H1 (cell line): Measurements from ENCODE around the gene ARID5B. TPM values are rescaled to one million over a fixed set of nuclear protein-coding genes. Genes with fewer than 3 reads are reported as not detected.

Source experiments
- ASH2L ChIP-seq: fragments of 200-600, 300-600 bp; sonication (generic); IDR thresholded peaks from one replicate; pipeline ENCODE4 v1.7.1; 2017; ENCODE audit warnings: low read length
- CBX5 ChIP-seq: fragments of 300-800, 300-1000 bp; sonication (generic); IDR thresholded peaks from 2 replicates; pipeline ENCODE4 v1.7.1; 2016; ENCODE audit warnings: antibody characterized with exemption, low read length, low read depth
- CEBPB ChIP-seq: IDR thresholded peaks from 2 replicates; pipeline ENCODE4 v1.6.1; 2012; ENCODE audit warnings: low read depth, low read length
- EGR1 ChIP-seq: IDR thresholded peaks from 2 replicates; pipeline ENCODE4 v1.6.1; 2011; ENCODE audit warnings: low read depth, low read length, borderline replicate concordance
- KDM4A ChIP-seq: IDR thresholded peaks from one replicate; pipeline ENCODE4 v1.7.1; 2012; ENCODE audit warnings: low read depth, mild to moderate bottlenecking, moderate library complexity, low read length, inconsistent platforms; ENCODE audit not compliant: severe bottlenecking
- RFX5 ChIP-seq: IDR thresholded peaks from 2 replicates; pipeline ENCODE4 v1.6.1; 2011; ENCODE audit warnings: low read depth, low read length, improper control_type of control experiment, borderline replicate concordance
- polyA plus RNA-seq, 7 experiments: library from polyadenylated mRNA; depleted of rRNA in 3 of 7; stranded (reverse) in 5 of 7; unstranded in 2 of 7; fragments of >200 nt in 5 of 7; fragments of 200-250 nt in 2 of 7; gene quantifications; 1 replicate in 5 of 7; 2 replicates in 1 of 7; 4 replicates in 1 of 7; pipeline versions ENCODE4 v1.2.1 to v1.2.3, GENCODE V29; 2011 to 2013; ENCODE audit warnings: missing spikeins in 2 of 7, mixed read lengths in 2 of 7
- total RNA-seq: library from RNA; stranded (reverse); fragmentation: NEBNext Ultra II Directional; extraction: Animal tissue kit (Norgen Biotek cat#: 25700); gene quantifications from 2 replicates; pipeline ENCODE4 v1.2.1, GENCODE V29; 2021
- TF ChIP-seq, protein P1 (sequence below): IDR thresholded peaks from 2 replicates; pipeline ENCODE4 v1.6.1; 2012; ENCODE audit warnings: inconsistent platforms

The ARID5B gene
- total and polyA plus RNA-seq, 2 of the 8 experiments (the other 6 are each of a cell fraction or from before 2014, with no cell fraction given): 0.21 to 1.1 TPM

DNA sequence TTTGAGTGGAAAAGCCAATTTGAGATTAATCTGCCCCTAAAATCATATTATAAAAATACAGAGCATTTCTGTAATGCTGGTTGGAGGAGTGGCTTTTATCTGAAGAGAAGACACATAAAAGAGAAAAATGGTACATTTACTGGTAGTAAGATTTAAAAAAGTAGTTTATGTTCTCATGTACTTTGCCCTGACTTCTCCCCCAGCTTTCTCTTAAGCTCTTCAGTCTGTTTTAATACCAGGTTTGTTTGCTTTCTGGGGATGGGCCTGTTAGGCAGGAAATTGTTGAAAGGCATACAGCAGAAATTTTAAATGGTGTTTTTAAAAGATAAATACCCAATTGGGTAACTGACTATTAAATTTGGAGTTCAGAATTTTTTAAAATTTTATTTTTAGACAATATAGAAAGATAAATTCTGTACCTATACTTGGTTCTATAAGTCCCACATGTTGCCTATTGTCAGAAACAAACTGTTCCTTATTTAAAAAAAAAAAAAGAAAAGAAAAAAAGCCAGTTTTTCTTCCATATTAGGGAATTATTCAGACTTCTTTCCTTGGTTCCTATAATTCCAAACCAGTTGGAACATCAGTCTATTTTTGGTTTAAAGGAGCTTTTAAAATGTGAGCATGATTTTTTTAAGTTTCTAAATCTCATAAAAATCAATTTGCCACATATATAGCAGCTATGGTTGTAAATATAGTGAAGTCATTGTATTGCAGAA lies 136.6 kb downstream of the ARID5B start (continued):
- TF ChIP-seq ASH2L (no peak), RFX5 (no peak), CEBPB (no peak), CBX5 (no peak), EGR1 (no peak), KDM4A (no peak)
- TF ChIP-seq, protein P1, sequence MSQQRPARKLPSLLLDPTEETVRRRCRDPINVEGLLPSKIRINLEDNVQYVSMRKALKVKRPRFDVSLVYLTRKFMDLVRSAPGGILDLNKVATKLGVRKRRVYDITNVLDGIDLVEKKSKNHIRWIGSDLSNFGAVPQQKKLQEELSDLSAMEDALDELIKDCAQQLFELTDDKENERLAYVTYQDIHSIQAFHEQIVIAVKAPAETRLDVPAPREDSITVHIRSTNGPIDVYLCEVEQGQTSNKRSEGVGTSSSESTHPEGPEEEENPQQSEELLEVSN: no peak
